Amniotic stem cell (primary cell): ENCODE data around the gene CDC42BPB.

ENCODE experiments used
- DNase-seq: peaks from one replicate; lab custom pipeline; 2025; lab: John Stamatoyannopoulos, UW

The CDC42BPB gene, protein sequence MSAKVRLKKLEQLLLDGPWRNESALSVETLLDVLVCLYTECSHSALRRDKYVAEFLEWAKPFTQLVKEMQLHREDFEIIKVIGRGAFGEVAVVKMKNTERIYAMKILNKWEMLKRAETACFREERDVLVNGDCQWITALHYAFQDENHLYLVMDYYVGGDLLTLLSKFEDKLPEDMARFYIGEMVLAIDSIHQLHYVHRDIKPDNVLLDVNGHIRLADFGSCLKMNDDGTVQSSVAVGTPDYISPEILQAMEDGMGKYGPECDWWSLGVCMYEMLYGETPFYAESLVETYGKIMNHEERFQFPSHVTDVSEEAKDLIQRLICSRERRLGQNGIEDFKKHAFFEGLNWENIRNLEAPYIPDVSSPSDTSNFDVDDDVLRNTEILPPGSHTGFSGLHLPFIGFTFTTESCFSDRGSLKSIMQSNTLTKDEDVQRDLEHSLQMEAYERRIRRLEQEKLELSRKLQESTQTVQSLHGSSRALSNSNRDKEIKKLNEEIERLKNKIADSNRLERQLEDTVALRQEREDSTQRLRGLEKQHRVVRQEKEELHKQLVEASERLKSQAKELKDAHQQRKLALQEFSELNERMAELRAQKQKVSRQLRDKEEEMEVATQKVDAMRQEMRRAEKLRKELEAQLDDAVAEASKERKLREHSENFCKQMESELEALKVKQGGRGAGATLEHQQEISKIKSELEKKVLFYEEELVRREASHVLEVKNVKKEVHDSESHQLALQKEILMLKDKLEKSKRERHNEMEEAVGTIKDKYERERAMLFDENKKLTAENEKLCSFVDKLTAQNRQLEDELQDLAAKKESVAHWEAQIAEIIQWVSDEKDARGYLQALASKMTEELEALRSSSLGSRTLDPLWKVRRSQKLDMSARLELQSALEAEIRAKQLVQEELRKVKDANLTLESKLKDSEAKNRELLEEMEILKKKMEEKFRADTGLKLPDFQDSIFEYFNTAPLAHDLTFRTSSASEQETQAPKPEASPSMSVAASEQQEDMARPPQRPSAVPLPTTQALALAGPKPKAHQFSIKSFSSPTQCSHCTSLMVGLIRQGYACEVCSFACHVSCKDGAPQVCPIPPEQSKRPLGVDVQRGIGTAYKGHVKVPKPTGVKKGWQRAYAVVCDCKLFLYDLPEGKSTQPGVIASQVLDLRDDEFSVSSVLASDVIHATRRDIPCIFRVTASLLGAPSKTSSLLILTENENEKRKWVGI (N-terminal part only)

DNA sequence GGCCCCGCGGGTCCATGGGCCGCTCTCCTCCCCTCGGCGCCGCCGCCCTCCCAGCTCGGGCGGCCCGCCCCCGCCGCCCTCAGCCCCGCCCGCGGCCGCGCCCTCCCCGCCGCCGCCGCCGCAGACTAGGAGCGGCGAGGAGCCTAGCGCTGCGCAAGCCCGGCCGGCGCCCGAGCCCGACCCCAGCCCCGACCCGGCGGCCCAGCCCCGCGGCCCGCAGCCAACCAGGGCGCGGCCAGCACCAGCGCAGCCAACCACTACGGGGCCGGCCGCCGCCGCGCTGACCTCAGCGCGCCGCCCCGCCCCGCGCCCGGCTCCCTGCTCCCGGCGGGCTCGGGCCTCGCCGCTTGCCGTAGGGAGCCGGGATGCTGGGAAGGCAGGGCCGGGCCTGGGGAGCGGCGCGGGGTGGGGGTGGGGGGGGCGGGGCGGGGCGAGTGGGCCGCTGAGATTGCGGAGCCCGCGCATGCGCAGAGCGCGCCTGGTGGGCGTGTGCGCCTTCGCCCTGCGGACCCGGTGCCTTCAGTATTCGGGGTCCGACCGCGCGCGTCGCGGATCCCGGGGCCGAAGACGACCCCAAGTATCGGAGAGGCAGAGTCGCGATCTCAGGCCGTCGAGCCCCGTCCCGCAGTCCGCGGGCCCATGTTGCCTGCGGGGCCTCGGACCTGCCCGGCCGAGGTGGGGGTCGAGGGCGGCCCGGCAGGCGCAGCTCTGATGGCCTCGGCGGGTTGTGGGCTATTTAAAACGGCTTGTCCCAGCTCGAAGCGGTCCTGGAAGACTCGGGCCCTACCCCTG, at the start of gene CDC42BPB:
Gene CDC42BPB, minus strand, starts transcription at position 178 of the 792 bp plus-strand sequence. CDS start 376 bp downstream, outside the sequence.
- DNase-seq = peak; percentile 65

DNA sequence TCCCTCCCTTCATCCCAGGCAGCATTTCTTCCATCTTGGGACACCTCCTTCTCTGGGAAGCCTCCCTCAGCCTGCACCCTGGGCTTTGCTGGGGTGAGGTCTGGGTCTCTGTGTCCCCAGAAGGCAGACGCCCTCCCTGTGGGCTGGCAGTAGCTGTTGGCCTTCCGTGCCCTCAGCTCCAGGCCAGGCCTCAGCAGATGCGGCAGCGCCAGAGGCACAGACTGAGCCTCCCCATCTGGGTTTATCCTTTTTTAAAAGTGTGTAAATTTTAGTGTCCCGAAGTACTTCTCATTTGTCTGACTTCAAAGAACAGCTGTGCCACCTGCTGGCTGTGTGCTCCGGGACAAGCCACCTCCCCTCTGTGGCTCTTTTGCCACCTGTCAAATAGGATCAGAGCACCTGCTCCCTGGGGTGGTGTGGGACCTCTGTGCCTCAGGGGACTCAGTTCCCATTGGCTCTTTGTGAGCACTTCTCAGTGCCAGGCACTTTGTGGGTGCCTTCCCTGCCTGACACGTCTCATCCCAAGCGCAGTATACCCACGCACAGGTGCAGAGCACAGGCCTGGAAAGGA, 48.3 kb upstream of the CDC42BPB start:
- no peak for DNase-seq

DNA sequence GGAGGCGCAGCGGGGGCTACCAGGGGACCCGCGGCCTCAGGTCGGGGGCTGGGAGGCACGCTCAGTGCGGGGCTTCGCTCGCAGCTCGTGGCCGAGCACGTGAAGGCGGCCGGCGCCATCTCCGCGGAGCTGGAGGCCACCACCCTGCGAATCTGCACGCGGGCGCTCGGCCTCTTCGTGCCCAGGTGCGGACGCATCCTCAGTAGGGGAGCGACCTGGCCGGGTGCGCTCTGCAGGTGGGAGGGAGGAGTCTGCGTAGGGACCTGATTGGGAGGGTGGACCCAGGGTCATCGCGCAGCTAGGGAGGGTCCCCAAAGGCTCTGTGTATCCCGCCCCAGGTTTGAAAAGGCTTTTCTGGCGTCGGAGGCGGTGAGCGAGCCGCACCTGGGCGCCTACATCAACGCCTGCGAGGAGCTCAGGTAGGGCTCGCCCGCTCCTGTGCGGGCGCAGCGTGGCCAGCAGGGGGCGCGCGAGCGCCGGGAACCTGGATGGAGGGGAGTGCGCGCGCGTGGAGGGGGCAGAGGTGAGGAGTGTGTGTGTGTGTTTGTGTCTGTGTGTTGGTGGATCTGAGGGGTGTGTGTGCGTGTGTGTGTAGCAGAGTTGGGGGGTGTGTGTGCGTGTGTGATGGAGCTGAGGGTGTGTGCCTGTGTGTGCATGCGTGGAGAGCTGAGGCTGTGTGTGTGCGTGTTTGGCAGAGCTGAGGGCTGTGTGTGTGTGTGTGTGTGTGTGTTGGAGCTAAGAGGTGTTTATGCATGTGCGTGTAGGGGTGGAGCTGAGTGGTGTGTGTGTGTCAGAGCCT, 47.5 kb upstream of the CDC42BPB start:
- no peak for DNase-seq

DNA sequence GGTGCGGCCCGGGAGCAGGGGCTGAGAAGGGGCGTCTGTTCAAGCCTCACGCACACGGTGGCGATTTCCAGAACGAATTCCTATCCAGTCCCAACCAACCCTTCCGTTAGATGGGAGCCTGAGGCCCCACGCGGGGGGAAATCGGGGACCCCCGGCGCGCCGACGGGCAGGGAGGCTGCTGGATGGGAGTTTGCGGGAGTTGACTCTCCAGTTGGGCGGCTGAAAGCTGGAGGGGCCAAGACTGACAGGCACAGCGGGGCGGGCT, 47.0 kb upstream of the CDC42BPB start:
- no peak for DNase-seq

DNA sequence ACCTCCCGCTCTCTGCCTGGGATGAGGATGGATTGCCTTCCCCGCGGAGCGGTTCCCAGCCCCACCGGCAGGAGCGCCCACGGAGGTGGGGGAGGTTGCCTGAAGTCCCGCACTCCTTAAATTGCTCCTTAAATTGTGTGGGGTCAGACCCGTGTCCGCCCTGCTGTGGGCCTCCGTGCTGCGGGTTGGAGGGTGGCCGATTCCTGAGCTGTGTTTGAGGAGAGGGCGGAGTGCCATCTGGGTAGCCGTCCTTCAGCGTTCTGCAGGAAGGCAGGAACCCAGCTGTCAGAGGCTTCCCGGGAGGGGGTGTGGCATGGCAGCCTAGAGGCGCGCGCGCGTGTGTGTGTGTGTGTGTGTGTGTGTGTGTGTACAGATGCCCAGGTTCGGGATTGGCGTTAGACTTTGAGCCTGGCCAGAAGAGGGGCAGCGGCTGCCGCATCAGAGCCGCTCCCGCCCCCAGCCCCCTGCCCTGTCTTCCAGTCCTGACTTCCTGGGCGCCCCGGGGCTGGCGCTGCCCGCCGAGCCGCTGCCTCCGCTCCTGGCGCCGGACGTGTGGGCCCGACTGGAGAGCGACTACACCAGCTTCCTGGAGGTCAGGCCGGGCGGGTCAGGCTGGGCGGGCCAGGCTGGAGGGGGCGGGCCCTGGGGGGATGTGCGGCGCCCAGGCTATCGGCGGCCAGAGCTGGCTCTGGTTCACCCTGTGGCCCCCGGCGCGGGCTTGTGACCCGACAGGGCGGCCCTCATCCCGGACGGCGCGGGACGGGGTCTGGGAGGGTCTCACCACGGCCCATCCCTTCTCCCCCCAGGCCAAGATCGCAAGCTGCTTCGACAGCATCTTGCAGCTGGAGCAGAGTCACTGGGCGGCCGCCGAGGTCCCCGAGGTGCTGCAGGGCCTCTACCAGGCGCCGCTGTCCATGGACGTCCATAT, 46.4 kb upstream of the CDC42BPB start:
- no peak for DNase-seq

DNA sequence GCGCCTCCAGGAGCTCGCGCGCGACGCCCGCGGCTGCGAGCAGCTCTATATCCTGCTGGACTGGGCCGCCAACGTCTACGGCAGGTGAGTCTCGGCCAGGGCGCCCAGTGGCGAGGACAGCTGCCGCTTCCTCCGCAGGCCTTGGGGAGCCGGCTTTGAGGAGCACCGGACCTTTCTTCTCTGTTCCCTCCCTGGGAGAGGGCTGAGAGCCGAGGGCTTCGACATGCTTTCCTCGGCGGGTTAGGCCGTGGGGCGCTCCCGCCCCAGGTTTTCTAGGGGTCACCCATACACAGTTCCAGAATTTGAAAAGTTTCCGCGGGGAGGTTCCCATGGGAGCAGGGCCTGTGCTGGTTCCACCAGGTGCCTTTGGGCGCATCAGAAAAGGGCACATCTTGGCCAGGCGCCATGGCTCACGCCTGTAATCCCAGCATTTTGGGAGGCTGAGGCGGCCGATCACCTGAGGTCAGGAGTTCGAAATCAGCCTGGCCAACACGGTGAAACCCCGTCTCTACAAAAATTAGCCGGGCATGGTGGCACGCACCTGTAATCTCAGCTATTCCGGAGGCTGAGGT, 45.4 kb upstream of the CDC42BPB start:
- no peak for DNase-seq

DNA sequence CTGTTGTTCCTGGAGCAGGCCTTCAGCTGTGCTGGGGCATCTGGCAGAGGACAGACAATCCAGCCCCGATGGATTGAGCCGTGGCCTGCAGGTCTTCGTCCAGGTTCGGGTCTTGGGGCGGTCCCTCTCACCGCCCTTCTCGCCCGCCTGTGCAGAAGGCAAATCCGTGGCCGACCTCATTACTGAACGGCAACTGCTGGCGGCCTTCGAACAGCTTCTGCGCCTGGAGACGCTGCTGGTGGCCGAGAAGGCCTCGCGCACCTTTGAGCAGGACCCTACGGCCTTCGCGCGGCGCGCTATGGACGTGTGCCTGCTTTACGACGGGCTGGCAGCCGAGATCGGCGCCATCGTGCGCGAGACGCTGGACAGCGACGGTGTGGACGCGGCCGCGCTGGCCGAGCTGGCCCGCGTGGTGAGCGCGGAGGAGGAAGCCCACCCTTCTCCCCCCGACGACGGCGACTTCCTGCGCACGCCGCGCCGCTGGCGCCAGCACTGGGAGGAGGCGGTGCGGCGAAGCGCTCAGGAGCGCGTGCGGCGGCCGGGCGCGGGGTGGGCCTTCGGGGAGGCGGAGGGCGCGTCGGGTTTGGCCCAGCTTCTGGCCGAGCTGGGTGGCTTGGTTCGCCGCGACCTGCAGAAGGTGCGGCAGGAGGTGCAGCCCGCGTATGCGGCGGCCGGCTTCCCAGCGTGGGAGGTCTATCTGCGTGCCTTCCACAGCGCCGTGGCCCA, 44.8 kb upstream of the CDC42BPB start:
- DNase-seq = no peak

DNA sequence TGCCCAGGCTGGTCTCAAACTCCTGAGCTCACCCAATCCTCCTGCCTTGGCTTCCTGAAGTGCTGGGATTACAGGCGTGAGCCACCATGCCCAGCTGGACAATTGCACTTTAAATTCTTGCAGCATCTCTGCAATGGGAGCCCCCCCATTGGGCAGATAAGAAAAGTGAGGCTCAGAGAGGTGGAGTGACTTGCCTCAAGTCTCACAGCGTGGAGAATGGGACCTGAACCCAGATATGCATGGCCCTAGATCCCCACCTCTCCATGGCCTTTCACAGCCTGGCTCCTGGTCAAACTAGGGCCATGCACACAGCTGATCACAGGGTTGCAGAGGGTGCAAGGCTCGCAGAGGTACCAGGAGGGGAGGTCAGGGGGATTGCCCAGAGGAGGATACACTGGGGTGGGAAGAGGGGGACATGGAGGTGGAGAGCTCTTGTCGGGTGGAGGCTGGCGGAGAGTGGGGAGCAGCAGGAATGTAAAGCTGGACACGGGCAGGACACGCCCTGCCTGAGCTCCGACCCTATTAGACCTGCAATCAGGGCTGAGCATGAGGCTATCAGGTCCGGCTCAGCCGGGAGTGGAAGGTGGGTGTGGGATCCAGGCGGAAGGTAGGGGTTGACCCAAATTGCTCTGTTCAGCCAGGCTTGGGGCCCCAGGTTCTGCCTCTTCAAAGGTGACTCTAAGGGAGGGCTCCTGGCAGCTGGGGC, 44.1 kb upstream of the CDC42BPB start:
- DNase-seq = no peak

DNA sequence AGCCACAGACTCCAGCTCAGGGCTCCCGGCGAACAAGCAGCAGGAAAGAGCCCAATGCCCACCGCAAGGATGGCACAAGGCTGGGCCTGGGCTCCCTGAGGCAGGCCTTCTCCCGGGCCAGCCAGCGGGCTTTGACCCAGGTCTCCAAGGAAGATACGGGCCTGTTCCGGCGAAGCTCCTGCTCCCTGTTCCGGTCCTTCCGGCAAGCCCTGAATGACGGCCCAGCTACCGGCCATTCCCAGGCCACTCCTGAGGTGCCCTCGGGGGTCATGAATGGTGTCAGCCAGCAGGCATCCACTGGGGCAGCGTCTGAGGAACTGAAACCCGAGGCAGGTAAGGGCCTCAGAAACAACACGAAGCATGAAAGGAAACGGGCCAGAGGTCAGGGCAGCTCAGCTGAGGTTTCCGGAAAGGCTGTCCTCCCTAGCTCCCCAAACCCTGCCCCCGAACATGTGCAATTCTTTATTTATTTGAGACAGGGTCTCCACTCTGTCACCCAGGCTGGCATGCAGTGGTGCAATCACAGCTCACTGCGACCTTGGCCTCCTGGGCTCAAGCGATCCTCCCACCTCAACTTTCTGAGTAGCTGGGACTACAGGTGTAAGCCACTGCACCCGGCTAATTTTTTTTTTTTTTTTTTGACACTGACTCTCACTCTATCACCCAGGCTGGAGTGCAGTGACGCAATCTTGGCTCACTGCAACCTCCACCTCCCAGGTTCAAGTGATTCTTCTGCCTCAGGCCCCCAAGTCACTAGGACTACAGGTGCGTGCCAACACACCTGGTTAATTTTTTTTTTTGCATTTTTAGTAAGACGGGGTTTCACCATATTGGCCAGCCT, 43.2 kb upstream of the CDC42BPB start:
- no peak for DNase-seq

DNA sequence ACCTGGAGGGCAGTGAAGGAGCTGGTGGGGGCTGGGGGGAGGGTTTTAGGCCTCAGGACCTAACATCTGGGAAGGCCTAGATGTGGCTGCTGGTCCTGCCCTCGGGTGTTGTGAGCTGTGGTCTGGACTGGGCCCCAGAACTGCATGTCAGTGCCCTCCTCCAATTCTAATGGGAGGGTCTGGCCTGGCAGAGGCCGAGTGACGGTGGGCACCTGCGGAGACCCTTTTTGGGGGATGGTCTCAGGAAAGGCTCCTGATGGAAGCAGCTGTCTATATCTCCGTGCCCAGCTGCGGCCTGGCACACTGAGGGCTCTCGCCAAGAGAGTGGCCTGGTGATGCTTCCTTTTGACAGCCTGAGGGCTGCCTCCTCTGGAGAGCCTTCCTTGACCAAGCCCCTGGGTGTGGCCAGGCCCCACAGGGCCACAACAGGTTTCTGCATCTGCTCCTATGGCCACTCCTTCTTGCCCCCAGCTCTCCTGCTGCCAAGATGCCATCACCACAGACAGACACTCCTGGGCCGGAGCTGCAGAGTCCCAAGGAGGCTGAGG, 42.5 kb upstream of the CDC42BPB start:
- no peak for DNase-seq

DNA sequence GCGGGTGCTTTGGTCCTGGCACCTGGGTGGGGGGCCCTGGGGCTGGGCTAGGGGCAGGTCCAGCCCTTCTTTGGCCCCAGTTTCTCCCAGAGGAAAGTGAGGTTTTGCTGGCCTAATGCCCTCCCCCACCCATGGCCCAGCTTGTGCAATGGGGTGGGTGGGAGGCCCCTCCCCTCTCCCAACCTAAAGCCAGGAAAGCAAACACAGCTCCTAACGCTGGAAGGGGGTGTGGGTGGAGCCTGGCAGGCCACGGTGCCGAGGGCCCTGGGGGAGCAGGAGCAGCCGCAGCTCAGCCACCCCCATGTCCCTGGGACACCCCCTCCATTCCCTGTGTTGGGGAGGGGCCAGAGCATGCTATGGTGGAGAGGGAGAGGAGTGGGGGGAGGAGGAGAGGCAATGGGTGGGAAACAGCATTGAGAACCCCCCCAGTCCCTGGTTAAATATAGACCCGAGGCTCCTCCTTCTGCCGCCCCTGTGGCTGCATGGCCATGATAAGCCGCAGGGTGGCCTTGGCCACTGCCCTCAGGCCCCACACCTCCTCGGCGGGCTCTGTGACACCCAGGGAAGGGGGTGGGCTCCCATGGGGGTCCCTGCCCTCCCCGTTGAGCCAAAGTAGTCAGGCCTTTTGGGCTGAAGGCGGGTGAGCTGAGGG, 41.9 kb upstream of the CDC42BPB start:
- no peak for DNase-seq

DNA sequence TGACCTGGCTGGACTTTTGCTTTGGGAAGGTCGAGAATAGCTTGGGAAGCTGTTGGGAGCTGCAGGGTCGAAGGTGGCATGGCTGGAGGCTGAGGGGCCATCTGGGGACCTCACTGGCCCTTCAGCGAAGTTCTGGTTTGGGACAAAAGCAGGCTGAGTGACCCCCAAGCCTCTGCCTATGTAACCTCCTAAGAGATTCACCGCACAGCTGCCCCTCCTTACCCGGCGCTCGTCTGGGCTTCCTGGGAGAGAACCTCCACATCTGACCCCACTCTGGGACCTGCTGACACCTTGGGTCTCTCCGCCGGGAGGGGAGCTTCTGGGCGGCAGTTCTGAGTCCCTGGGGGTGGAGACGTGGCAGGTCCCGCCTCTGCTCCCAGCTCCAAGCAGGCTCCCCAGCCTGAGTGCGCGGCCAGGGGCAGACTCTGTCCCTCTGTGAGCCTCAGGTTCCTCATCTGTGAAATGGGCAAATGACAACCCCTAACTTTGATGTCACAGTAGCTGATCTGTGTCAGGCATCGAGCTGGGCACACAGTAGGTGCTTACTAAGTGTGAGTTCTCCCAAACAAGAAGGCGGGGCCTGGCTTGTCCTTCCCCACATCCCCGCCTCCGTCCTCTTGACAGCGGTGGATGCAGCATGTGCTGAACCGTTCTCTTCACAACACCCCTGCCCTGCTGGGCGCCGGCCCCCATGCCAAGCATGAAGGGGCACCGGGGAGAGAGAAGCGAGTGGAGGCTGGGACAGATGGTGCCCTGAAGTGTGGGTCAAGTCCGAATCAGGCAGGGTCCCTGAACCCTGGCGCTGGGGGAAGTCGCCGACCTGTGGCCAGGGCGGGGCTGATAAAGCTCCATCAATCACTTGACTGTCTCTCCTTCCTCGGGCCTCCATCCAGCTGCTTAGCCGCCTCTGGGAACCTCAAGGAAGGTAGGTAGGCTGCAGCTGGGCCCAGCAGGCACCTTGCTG, 40.9 kb upstream of the CDC42BPB start:
- DNase-seq = no peak

DNA sequence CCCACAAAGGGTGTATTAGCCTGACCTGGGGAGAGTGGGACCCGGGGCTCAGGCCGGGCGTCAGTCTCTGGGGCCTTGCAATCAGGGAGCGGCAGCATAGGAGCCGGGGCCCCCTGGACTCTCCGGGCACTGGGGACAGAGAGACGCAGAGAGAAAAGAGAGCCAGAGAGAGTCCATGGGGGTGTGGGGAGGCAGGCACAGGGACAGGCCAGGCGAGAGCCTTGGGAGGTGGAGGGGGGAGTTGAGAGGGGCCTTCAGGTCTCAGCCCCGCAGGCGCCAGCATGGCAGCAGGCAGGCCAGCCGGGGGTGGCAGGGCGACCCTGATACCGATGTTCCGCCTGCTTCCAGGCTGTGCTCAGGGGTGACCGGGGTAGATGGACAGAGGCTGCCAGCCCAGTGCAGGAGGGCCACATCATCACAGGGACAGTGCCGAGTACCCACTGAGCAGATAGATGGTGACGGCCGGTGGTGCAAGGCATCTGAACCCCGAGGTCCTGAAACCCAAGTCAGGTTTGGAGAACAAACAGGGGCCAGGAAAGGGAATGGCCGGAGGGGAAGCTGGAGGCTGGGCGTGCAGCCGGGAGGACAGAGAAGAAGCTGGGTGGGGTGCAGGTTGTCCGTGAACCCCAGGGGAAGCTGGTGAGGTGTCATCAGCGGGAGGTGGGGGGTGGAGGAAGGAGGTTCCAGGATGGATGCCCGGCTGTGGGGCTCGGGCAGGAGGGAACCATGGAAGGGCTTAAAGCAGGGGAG, 40.1 kb upstream of the CDC42BPB start:
- DNase-seq = no peak

DNA sequence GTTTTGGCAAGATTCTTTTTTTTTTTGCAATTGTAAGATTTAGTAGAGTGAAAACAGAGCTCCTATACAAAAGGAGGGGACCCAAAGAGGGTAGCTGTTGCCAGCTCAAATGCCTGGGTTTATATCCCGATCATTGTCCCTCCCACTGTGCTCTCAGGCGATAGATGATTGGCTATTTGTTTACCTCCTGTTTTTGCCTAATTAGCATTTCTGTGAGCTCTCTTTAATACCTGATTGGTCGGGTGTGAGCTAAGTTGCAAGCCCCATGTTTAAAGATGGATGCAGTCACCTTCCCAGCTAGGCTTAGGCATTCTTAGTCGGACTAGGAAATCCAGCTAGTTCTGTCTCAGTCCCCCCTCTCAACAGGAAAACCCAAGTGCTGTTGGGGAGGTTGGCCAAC, 39.0 kb upstream of the CDC42BPB start:
- DNase-seq = no peak
